Keratinocyte (primary cell): ENCODE results near the gene SEL1L2. TPM values are rescaled to one million over a fixed set of nuclear protein-coding genes. Genes with fewer than 3 reads are reported as not detected.

ENCODE experiments used
- DNase-seq: peaks from one replicate; pipeline ENCODE4 v3.0.0-alpha.2; 2011; ENCODE audit warnings: low read depth, missing footprints, low spot score
- FAIRE-seq: peaks from 2 replicates; lab custom pipeline; 2011; peaks lifted over from hg19 to GRCh38; lab: Jason Lieb, UNC
- H2AFZ ChIP-seq: 2 replicates; pipeline ENCODE4 v1.6.0; 2012; ENCODE audit warnings: low read length, control low read depth, inconsistent platforms; ENCODE audit not compliant: control insufficient read depth
- H3K27ac ChIP-seq: 2 replicates; pipeline ENCODE4 v1.5.1; 2011; ENCODE audit warnings: low read length; ENCODE audit not compliant: control insufficient read depth, insufficient read depth
- H3K27me3 ChIP-seq: 3 replicates; pipeline ENCODE4 v1.6.0; 2011; ENCODE audit warnings: low read length; ENCODE audit not compliant: control insufficient read depth, insufficient read depth; ENCODE audit errors: extremely low read depth
- H3K36me3 ChIP-seq, 2 experiments: 2 replicates in 1 of 2; 3 replicates in 1 of 2; pipeline ENCODE4 v1.5.1; 2011; ENCODE audit warnings: low read length in 2 of 2, mild to moderate bottlenecking in 1 of 2; ENCODE audit not compliant: control insufficient read depth in 2 of 2, insufficient read depth in 2 of 2; ENCODE audit errors: extremely low read depth in 1 of 2
- H3K4me1 ChIP-seq: 3 replicates; pipeline ENCODE4 v1.5.1; 2011; ENCODE audit warnings: low read length; ENCODE audit not compliant: control insufficient read depth, insufficient read depth; ENCODE audit errors: extremely low read depth
- H3K4me2 ChIP-seq: 3 replicates; pipeline ENCODE4 v1.6.0; 2011; ENCODE audit warnings: low read depth, low read length; ENCODE audit not compliant: control insufficient read depth, insufficient read depth; ENCODE audit errors: extremely low read depth
- H3K4me3 ChIP-seq, 3 experiments: fragments of 200-600 bp in 1 of 3; sonication (generic) in 1 of 3; 2 replicates in 2 of 3; 3 replicates in 1 of 3; pipeline ENCODE4 v1.5.1; 2011 to 2016; ENCODE audit warnings: low read length in 3 of 3, mild to moderate bottlenecking in 3 of 3, control low read depth in 2 of 3, inconsistent platforms in 1 of 3, low read depth in 1 of 3, mixed read lengths in 1 of 3, mixed run types in 1 of 3, moderate library complexity in 1 of 3; ENCODE audit not compliant: control insufficient read depth in 2 of 3, insufficient read depth in 2 of 3; ENCODE audit errors: extremely low read depth in 1 of 3
- H3K79me2 ChIP-seq: 2 replicates; pipeline ENCODE4 v1.6.0; 2012; ENCODE audit warnings: low read length; ENCODE audit not compliant: control insufficient read depth, insufficient read depth
- H3K9ac ChIP-seq: 3 replicates; pipeline ENCODE4 v1.6.0; 2011; ENCODE audit warnings: low read length; ENCODE audit not compliant: control insufficient read depth, insufficient read depth; ENCODE audit errors: extremely low read depth
- H3K9me1 ChIP-seq: 3 replicates; pipeline ENCODE4 v1.6.0; 2011; ENCODE audit warnings: low read length; ENCODE audit not compliant: control insufficient read depth, insufficient read depth; ENCODE audit errors: extremely low read depth
- H3K9me3 ChIP-seq: 2 replicates; pipeline ENCODE4 v1.5.1; 2012; ENCODE audit warnings: low read depth, low read length; ENCODE audit not compliant: control insufficient read depth
- H4K20me1 ChIP-seq: 3 replicates; pipeline ENCODE4 v1.6.0; 2011; ENCODE audit warnings: low read length; ENCODE audit not compliant: control insufficient read depth, insufficient read depth; ENCODE audit errors: extremely low read depth
- CTCF ChIP-seq, 3 experiments: IDR thresholded peaks in 1 of 3; conservative IDR thresholded peaks in 1 of 3; optimal IDR thresholded peaks in 1 of 3; 2 replicates in 2 of 3; 3 replicates in 1 of 3; pipeline versions ENCODE3 to v1.5.1; 2011; ENCODE audit warnings: low read length in 3 of 3, mild to moderate bottlenecking in 3 of 3, moderate library complexity in 2 of 3, control low read depth in 1 of 3, inconsistent platforms in 1 of 3; ENCODE audit not compliant: insufficient read depth in 2 of 3; ENCODE audit errors: extremely low read depth in 1 of 3
- EZH2 ChIP-seq: IDR thresholded peaks from one replicate; pipeline ENCODE4 v1.6.1; 2012; ENCODE audit warnings: inconsistent platforms, mild to moderate bottlenecking, low read length, moderate library complexity
- dilution Hi-C: fragments of 300-500 bp; cut with MboI; formaldehyde crosslinking; loops from one replicate; pipeline ENCODE4 v1.7.0; 2020; ENCODE audit warnings: low sequenced_read_pairs; ENCODE audit not compliant: extremely low pct_ligation_motif_present
- polyA plus RNA-seq, 5 experiments: library from polyadenylated mRNA; depleted of rRNA in 3 of 5; stranded (reverse) in 3 of 5; stranded (forward) in 1 of 5; unstranded in 1 of 5; fragments of >200 nt; gene quantifications; 1 replicate in 1 of 5; 2 replicates in 3 of 5; 3 replicates in 1 of 5; pipeline versions ENCODE4 v1.2.1 to v1.2.3, GENCODE V29; 2011 to 2012; ENCODE audit warnings: missing spikeins in 2 of 5, low read depth in 1 of 5, low replicate concordance in 1 of 5

SEL1L2 gene
- polyA plus RNA-seq, 1 donor (not counting 4 experiments of a cell fraction or from before 2014, with no cell fraction given): not detected

GRCh38 chr20:13862245-13862644 lies 128.2 kb downstream of the SEL1L2 start:
- H3K9ac ChIP-seq: no peak overlapping the region
- no peaks in the 10 kb centered on the region for H3K79me2 ChIP-seq
- H4K20me1 ChIP-seq: no peaks in the 10 kb centered on the region
- H3K9me1 ChIP-seq: no peaks in the 10 kb centered on the region
- no peak overlapping the region for H2AFZ ChIP-seq
- H3K4me2 ChIP-seq: no peak overlapping the region
- TF ChIP-seq CTCF (optimal IDR thresholded peaks at IDR 0.05 in 1 of 3, IDR thresholded peaks at IDR 0.05 in 1 of 3, conservative IDR thresholded peaks at IDR 0.05 in 1 of 3; ENCODE audit: extremely low read depth in 1 of 3, insufficient read depth in 2 of 3, low read length in 3 of 3): no peak
- no peak for TF ChIP-seq EZH2
- FAIRE-seq (no peak), DNase-seq (no peak)
- H3K4me3 ChIP-seq: no peak overlapping the region
- no peak overlapping the region for H3K27ac ChIP-seq
- dilution Hi-C loops: no loop called here
- H3K9me3 ChIP-seq: no peaks in the 10 kb centered on the region
- no peaks in the 10 kb centered on the region for H3K27me3 ChIP-seq
- no peaks in the 10 kb centered on the region for H3K36me3 ChIP-seq
- no peaks in the 10 kb centered on the region for H3K4me1 ChIP-seq

GRCh38 chr20:13858871-13859270 lies 131.5 kb downstream of the SEL1L2 start:
- no peak for DNase-seq
- Histone ChIP-seq H3K27me3 (no peaks in the 10 kb centered on the region), H3K9me1 (no peaks in the 10 kb centered on the region), H3K36me3 (no peaks in the 10 kb centered on the region), H4K20me1 (no peaks in the 10 kb centered on the region), H2AFZ (no peak overlapping the region), H3K27ac (no peak overlapping the region), H3K4me3 (no peak overlapping the region), H3K4me2 (no peak overlapping the region), H3K4me1 (no peaks in the 10 kb centered on the region), H3K9ac (no peak overlapping the region), H3K9me3 (no peaks in the 10 kb centered on the region), H3K79me2 (no peaks in the 10 kb centered on the region)
- FAIRE-seq: no peak
- TF ChIP-seq CTCF (optimal IDR thresholded peaks at IDR 0.05 in 1 of 3, IDR thresholded peaks at IDR 0.05 in 1 of 3, conservative IDR thresholded peaks at IDR 0.05 in 1 of 3; ENCODE audit: extremely low read depth in 1 of 3, insufficient read depth in 2 of 3, low read length in 3 of 3) (no peak), EZH2 (no peak)
- dilution Hi-C loops: no loop called here
